Stomach smooth muscle (tissue), 2 donors: ENCODE measurements around the gene LTF.
"Not testable (repeated sequence)": the region's sequence is repeated elsewhere in the genome, so short reads cannot be mapped to it uniquely, and the experiment has no call there.

Experiments used
- H3K27ac ChIP-seq: one replicate; pipeline ENCODE4 v1.7.0; 2013; ENCODE audit warnings: mild to moderate bottlenecking, low read length, inconsistent platforms
- H3K27me3 ChIP-seq, 2 donors: one replicate each; pipeline ENCODE4 v1.7.0; 2013; ENCODE audit warnings: low read length in 2 of 2; ENCODE audit not compliant: insufficient read depth in 2 of 2, control insufficient read depth in 1 of 2
- H3K36me3 ChIP-seq, 2 donors: one replicate each; pipeline ENCODE4 v1.7.0; 2013; ENCODE audit warnings: low read length in 2 of 2; ENCODE audit not compliant: control insufficient read depth in 2 of 2, insufficient read depth in 2 of 2
- H3K4me1 ChIP-seq: one replicate; pipeline ENCODE4 v1.7.0; 2013; ENCODE audit warnings: low read length; ENCODE audit not compliant: control insufficient read depth, insufficient read depth
- H3K4me3 ChIP-seq, 2 donors: one replicate each; pipeline ENCODE4 v1.7.0; 2013; ENCODE audit warnings: low read length in 2 of 2
- H3K9ac ChIP-seq, 2 donors: one replicate each; pipeline ENCODE4 v1.7.0; 2013; ENCODE audit warnings: low read length in 2 of 2, mild to moderate bottlenecking in 1 of 2
- H3K9me3 ChIP-seq, 2 donors: one replicate each; pipeline ENCODE4 v1.7.0; 2013; ENCODE audit warnings: low read length in 2 of 2; ENCODE audit not compliant: control insufficient read depth in 2 of 2
- donor health status: healthy.
- donor health status: Pancreatic carcinoma.

The LTF gene

DNA sequence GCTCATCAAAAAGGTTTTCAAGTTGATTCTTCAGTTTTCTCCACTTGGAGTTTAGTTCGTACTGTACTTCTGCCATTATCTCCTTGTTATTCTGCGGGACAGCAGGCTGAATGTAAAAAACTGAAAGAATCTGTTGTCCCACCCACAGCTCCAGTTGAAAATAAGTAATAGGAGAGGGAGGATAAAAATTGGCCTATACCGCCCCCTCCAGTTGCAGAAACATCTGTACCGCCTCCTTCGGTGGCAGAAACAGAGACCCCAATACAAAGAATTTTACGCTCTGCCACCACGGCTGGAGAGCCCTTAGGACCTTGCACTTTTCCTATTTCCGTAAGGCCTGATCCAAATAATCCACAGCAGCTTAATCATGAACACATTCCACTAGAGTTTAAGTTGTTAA lies 37.3 kb downstream of the LTF start:
- H3K4me1 ChIP-seq, H3K9ac ChIP-seq, H3K36me3 ChIP-seq, H3K27me3 ChIP-seq, H3K27ac ChIP-seq, H3K9me3 ChIP-seq, H3K4me3 ChIP-seq: not testable (repeated sequence)

GRCh38 chr3:46426476-46426875 lies 38.2 kb downstream of the LTF start:
- H3K9ac ChIP-seq, H3K27me3 ChIP-seq, H3K36me3 ChIP-seq, H3K9me3 ChIP-seq, H3K27ac ChIP-seq, H3K4me3 ChIP-seq, H3K4me1 ChIP-seq: not testable (repeated sequence)

GRCh38 chr3:46423588-46423987 lies 41.1 kb downstream of the LTF start:
- no peaks in the 10 kb centered on the region for H3K36me3 ChIP-seq
- H3K4me3 ChIP-seq, result no peak overlapping the region
- H3K27me3 ChIP-seq, result no peaks in the 10 kb centered on the region
- H3K4me1 ChIP-seq, result no peaks in the 10 kb centered on the region
- H3K27ac ChIP-seq, result no peak overlapping the region
- no peaks in the 10 kb centered on the region for H3K9me3 ChIP-seq
- no peak overlapping the region for H3K9ac ChIP-seq

DNA sequence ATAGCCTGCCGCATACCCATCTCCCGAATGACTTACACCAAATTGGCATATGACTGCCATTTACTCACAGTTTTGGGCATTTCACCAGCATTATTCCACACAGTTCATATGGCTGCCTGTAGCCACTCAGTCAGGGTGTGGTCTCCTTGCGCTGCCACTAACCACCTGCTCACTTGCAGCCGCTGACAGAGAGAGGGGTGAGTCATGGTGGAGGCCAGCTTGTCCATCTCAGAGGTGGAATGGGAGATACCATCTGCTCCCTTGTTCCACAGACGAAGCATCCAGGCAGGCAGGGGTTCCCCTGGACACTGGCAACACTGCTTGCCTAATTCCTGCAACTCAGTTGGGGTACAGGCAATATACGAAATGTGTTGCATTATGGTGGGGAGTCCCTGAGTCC lies 42.1 kb downstream of the LTF start:
- Histone ChIP-seq H3K27me3 (no peaks in the 10 kb centered on the region), H3K36me3 (no peaks in the 10 kb centered on the region), H3K27ac (no peak overlapping the region), H3K4me1 (no peaks in the 10 kb centered on the region), H3K9ac (no peak overlapping the region), H3K4me3 (no peak overlapping the region), H3K9me3 (no peaks in the 10 kb centered on the region)

DNA sequence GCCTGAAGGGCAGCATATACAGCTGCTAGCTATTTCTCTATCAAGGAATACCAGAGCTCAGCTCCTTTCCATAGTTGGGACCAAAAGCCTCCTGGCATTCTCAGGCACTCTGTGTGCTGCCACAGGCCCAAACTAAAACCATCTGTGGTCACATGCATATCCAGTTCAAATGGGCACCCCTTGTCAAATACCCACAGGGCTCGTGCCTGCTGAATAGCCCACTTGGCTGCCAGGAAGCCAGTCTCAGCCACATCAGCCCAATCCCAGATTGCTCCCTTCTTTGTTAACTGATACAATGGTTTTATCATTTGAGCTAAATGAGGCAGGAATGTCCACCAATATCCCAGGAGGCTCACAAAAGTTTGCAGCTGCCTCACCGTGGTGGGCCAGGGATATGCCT lies 43.8 kb downstream of the LTF start:
- Histone ChIP-seq H3K27ac (no peak overlapping the region), H3K4me3 (no peak overlapping the region), H3K9ac (no peak overlapping the region), H3K36me3 (no peaks in the 10 kb centered on the region), H3K9me3 (no peaks in the 10 kb centered on the region), H3K27me3 (no peaks in the 10 kb centered on the region), H3K4me1 (no peaks in the 10 kb centered on the region)

DNA sequence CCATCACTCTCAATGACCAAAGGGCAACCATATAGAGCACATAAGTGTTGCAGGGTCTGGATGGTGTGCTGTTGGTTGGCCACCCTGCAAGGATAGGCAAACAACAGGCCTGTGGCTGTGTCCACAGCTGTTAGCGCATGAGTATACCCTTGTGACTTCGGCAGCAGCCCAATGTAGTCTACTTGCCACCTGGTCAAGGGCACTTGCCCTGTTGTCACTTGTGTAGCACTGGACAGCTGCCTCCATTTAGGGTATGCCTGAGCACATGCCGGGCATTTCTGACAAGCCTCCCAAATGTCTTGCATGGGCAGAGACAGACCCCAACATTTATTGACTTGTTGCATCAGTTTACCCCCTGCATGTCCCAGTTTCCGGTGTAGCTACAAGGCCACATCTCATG lies 44.9 kb downstream of the LTF start:
- Histone ChIP-seq H3K4me1 (no peaks in the 10 kb centered on the region), H3K9me3 (no peaks in the 10 kb centered on the region), H3K27ac (no peak overlapping the region), H3K9ac (no peak overlapping the region), H3K36me3 (no peaks in the 10 kb centered on the region), H3K27me3 (no peaks in the 10 kb centered on the region), H3K4me3 (no peak overlapping the region)

DNA sequence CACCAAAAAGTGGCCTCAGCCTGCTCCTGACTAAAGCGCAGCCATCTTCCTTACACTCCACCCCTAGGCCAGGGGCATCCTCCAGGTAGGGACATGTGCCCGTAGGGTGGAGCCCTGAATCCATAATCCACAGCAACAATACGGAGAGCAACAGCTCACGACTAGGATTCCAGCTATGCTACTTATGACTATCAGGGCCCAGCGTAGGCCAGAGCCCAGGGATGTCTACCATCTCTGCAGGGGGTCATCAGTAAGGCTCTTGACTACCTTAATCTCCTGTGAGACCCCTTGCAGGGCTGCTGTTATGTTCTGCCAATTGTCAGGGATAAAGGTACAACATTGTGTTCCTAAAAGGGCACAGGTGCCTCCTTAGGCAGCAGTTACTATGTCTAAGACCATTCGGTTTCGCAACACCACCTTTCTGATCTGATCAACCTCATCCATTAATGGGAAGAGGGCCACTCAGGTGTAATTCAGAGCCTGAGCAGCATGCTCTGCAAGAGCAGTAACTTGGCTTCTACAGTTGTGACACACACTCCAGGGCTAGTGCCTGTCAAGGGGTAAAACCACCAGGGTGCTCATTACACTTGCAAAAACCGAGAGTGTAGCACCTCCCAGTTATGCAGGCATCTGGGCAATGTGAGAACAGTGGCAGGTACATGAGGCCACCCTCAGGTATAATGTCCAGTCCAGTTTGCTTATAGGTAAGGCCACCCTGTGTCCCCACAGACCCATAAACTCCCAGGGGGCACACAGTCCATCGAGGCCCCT lies 46.7 kb downstream of the LTF start:
- H3K9ac ChIP-seq, result no peak overlapping the region
- H3K4me3 ChIP-seq, result no peak overlapping the region
- H3K9me3 ChIP-seq, result no peaks in the 10 kb centered on the region
- H3K4me1 ChIP-seq, result no peaks in the 10 kb centered on the region
- H3K27me3 ChIP-seq, result no peaks in the 10 kb centered on the region
- no peak overlapping the region for H3K27ac ChIP-seq
- no peaks in the 10 kb centered on the region for H3K36me3 ChIP-seq

- Histone ChIP-seq H3K27ac (no peak overlapping the region), H3K27me3 (no peaks in the 10 kb centered on the region), H3K36me3 (no peaks in the 10 kb centered on the region)
Measured at GRCh38 chr3:46416811-46417510, 47.7 kb downstream of the LTF start.

DNA sequence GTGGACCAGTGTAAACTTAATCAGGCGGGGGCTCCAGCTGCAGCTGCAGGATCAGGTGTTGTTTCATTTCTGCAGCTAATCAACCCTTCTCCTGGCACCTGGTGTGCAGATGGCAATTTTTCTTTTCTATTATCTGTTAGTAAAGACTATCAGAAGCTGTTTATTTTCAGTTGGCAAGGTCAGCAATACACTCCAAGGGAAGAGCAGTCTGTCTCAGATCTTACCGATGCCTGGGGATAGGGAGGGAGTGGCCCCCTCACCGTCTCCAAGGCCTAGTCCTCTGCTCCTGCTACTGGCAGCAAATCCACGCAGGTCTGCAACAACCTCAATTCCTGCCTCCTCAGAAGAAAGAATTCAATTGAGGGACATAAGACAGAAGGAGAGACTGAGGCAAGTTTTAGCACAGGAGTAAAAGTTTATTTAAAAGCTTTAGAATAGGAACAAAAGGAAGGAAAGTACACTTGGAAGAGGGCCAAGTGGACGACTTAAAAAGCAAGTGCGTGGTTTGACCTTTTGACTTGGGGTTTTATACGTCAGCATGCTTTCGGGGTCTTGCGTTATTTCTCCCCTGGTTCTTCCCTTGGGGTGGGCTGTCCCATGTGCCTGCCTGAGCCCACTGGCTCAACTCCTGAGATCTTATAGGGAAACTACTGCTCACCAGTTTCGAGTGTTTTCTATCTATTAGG lies 48.4 kb downstream of the LTF start:
- H3K4me1 ChIP-seq, result no peaks in the 10 kb centered on the region
- H3K9me3 ChIP-seq, result no peaks in the 10 kb centered on the region
- no peaks in the 10 kb centered on the region for H3K27me3 ChIP-seq
- H3K27ac ChIP-seq, result no peak overlapping the region
- no peaks in the 10 kb centered on the region for H3K36me3 ChIP-seq
- H3K9ac ChIP-seq, result no peak overlapping the region
- no peak overlapping the region for H3K4me3 ChIP-seq

More at GRCh38 chr3:46416811-46417510, 47.7 kb downstream of the LTF start:
- Histone ChIP-seq H3K4me1 (no peaks in the 10 kb centered on the region), H3K9ac (no peak overlapping the region), H3K9me3 (no peaks in the 10 kb centered on the region), H3K4me3 (no peak overlapping the region)

DNA sequence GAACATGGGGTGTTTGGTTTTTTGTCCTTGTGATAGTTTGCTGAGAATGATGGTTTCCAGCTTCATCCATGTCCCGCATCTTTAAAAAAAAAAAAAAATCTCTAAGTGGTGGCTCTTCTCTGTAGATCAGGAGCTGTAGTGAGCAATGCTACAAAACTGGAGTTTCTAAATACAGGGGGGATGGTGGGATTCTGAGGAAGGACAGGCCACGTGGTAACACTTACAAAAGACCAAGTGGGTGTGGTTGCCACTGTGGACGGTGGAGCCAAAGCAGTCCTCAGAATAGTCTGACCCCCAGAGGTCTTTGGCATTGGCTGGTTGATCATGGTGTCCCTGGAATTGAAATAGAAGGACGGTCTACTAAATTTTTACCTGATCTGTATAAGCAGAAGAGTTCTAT lies 50.0 kb downstream of the LTF start:
- no peaks in the 10 kb centered on the region for H3K9me3 ChIP-seq
- H3K9ac ChIP-seq, result no peak overlapping the region
- H3K4me3 ChIP-seq, result no peak overlapping the region
- H3K27ac ChIP-seq, result no peak overlapping the region
- H3K27me3 ChIP-seq, result peaks cover 0 to 7% of the 10 kb centered on the region in 2 donors
- H3K36me3 ChIP-seq, result no peaks in the 10 kb centered on the region
- no peaks in the 10 kb centered on the region for H3K4me1 ChIP-seq

DNA sequence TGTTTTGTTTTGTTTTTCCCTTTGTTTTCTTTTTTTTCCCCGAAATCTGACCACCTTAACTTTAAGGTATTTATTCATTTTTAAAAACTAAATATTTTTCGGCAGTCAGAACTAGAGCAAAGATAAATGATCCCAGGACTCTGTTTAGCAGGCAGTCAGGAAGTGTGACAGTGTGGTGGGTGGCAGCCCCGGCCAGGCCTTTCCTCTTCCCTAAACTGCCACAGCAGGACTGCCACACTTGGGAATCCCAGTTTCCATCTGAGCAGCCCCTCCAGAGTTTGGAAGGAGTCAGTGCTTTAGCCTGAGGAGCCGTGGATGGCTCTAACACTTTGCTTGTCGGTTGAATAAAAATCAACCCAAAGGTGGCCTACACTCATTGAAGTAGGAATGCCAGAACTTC lies 50.8 kb downstream of the LTF start:
- no peak overlapping the region for H3K9ac ChIP-seq
- no peak overlapping the region for H3K4me3 ChIP-seq
- no peaks in the 10 kb centered on the region for H3K4me1 ChIP-seq
- H3K36me3 ChIP-seq, result no peaks in the 10 kb centered on the region
- peaks cover 0 to 7% of the 10 kb centered on the region in 2 donors for H3K27me3 ChIP-seq
- no peaks in the 10 kb centered on the region for H3K9me3 ChIP-seq
- no peak overlapping the region for H3K27ac ChIP-seq
